Stimulated activated CD4-positive, alpha-beta T cell treated with anti-CD3 and anti-CD28 coated beads, Interleukin-4, amount 100 ng/mL, for 4 hours (primary cell): ENCODE results near the gene NDN.
"Not testable (repeated sequence)": the region's sequence is repeated elsewhere in the genome, so short reads cannot be mapped to it uniquely, and the experiment has no call there.

Experiments
- DNase-seq, 2 experiments: peaks; one replicate each; pipeline ENCODE4 v3.0.0-alpha.2; 2020

NDN gene

GRCh38 chr15:23687143-23687470, at the start of gene NDN:
NDN (minus strand) TSS chr15:23687305; CDS start chr15:23687217, 88 bp downstream.
- DNase-seq, result no peak

GRCh38 chr15:23736033-23736673, 49.0 kb upstream of the NDN start:
- DNase-seq, result no peak

GRCh38 chr15:23734862-23735261, 47.8 kb upstream of the NDN start:
- no peak for DNase-seq

GRCh38 chr15:23713874-23714656, 27.0 kb upstream of the NDN start:
- DNase-seq, result not testable (repeated sequence)

- DNase-seq, result no peak
These were observed 21.2 kb upstream of the NDN start for GRCh38 chr15:23708332-23708731.

- no peak for DNase-seq
These were observed 8.2 kb upstream of the NDN start for GRCh38 chr15:23695282-23695681.

GRCh38 chr15:23694592-23694991, 7.5 kb upstream of the NDN start:
- DNase-seq, result no peak

- DNase-seq, result no peak
These were observed 3.3 kb upstream of the NDN start for GRCh38 chr15:23690450-23690852.

- DNase-seq, result no peak
These were observed 2.9 kb upstream of the NDN start for GRCh38 chr15:23690015-23690414.

GRCh38 chr15:23686466-23687142, 501 bp downstream of the NDN start:
- DNase-seq, result no peak

GRCh38 chr15:23671481-23671880, 15.6 kb downstream of the NDN start:
- no peak for DNase-seq

GRCh38 chr15:23670970-23671369, 16.1 kb downstream of the NDN start:
- no peak for DNase-seq

GRCh38 chr15:23663232-23663631, 23.9 kb downstream of the NDN start:
- DNase-seq, result no peak

- DNase-seq, result peak in 1 of 2 experiments; percentile 18
These were observed 38.1 kb downstream of the NDN start for GRCh38 chr15:23648920-23649515.

- DNase-seq, result no peak
These were observed 39.4 kb downstream of the NDN start, which contains the start of gene MAGEL2 for GRCh38 chr15:23647421-23648370. MAGEL2 (minus strand) TSS chr15:23647867; CDS start chr15:23647742, 125 bp downstream.

GRCh38 chr15:23647001-23647295, 40.2 kb downstream of the NDN start:
- DNase-seq, result no peak

- DNase-seq, result no peak
These were observed 40.7 kb downstream of the NDN start for GRCh38 chr15:23646165-23647000.

- DNase-seq, result no peak
These were observed 41.5 kb downstream of the NDN start for GRCh38 chr15:23645371-23646164.

- no peak for DNase-seq
These were observed 42.3 kb downstream of the NDN start for GRCh38 chr15:23644829-23645228.

GRCh38 chr15:23642413-23643044, 44.6 kb downstream of the NDN start:
- DNase-seq, result peak in 1 of 2 experiments; percentile 20
